ENCODE data around the gene VSIR.

Gene VSIR

GRCh38 chr10:71761105-71761511 is 12.2 kb downstream of the VSIR start:
- Histone ChIP-seq H3K36me3 (ENCODE audit: insufficient read depth, insufficient read length, low read length) (no peaks in the 10 kb centered on the region), H3K9ac (ENCODE audit: insufficient read length, low read depth) (no peak overlapping the region), H3K27me3 (ENCODE audit: insufficient read depth, insufficient read length) (no peaks in the 10 kb centered on the region), H3K4me3 (ENCODE audit: insufficient read length, low read depth) (no peak overlapping the region), H3K4me1 (ENCODE audit: insufficient read depth, insufficient read length) (peaks cover 14% of the 10 kb centered on the region), H3K9me3 (ENCODE audit: insufficient read depth, low read length) (no peaks in the 10 kb centered on the region)
- TF ChIP-seq ZNF274 (IDR thresholded peaks at IDR 0.05; ENCODE audit: low read depth, low read length): no peak
- TF ChIP-seq SUZ12 (IDR thresholded peaks at IDR 0.05; ENCODE audit: extremely low read depth, insufficient read depth, insufficient read length): no peak
- no peak for TF ChIP-seq YY1 (IDR thresholded peaks at IDR 0.05; ENCODE audit: insufficient read depth, insufficient read length)
- DNase-seq (ENCODE audit: low read depth, low spot score): no peak

DNA sequence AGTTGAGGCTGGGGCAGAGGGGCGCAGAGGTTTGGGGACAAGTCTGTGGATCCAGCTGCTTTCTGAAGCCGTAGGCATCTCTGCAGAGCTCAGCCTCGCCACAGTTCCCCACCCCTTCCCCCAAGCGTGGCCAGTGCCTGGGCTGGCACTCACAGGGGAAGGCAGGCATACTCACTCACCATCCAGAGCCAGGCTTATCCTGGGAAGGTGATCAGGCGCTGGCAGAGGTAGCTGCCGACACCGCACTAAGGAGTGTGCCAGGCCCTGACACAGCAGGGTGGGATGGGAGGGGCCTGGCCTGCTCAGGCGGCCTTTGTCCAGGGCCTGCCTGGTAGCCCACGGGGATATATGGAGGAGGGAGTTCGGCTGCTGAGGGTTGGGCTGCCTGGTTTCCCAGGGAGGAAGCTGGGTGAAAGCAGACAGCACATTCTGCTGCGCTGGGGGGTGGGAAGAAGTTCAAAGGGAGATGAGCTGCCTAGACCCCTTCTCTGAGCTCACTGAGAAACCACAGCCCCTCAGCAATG is 15.9 kb downstream of the VSIR start:
- no peaks in the 10 kb centered on the region for H3K9me3 ChIP-seq (ENCODE audit: insufficient read depth, low read length)
- no peak for DNase-seq (ENCODE audit: low read depth, low spot score)
- no peak overlapping the region for H3K4me3 ChIP-seq (ENCODE audit: insufficient read length, low read depth)
- TF ChIP-seq SUZ12 (IDR thresholded peaks at IDR 0.05; ENCODE audit: extremely low read depth, insufficient read depth, insufficient read length) (no peak), YY1 (IDR thresholded peaks at IDR 0.05; ENCODE audit: insufficient read depth, insufficient read length) (no peak), ZNF274 (IDR thresholded peaks at IDR 0.05; ENCODE audit: low read depth, low read length) (no peak)
- H3K36me3 ChIP-seq (ENCODE audit: insufficient read depth, insufficient read length, low read length): no peaks in the 10 kb centered on the region
- H3K9ac ChIP-seq (ENCODE audit: insufficient read length, low read depth): peak overlapping the region; percentile 57
- no peaks in the 10 kb centered on the region for H3K27me3 ChIP-seq (ENCODE audit: insufficient read depth, insufficient read length)
- peaks cover 2% of the 10 kb centered on the region for H3K4me1 ChIP-seq (ENCODE audit: insufficient read depth, insufficient read length)

DNA sequence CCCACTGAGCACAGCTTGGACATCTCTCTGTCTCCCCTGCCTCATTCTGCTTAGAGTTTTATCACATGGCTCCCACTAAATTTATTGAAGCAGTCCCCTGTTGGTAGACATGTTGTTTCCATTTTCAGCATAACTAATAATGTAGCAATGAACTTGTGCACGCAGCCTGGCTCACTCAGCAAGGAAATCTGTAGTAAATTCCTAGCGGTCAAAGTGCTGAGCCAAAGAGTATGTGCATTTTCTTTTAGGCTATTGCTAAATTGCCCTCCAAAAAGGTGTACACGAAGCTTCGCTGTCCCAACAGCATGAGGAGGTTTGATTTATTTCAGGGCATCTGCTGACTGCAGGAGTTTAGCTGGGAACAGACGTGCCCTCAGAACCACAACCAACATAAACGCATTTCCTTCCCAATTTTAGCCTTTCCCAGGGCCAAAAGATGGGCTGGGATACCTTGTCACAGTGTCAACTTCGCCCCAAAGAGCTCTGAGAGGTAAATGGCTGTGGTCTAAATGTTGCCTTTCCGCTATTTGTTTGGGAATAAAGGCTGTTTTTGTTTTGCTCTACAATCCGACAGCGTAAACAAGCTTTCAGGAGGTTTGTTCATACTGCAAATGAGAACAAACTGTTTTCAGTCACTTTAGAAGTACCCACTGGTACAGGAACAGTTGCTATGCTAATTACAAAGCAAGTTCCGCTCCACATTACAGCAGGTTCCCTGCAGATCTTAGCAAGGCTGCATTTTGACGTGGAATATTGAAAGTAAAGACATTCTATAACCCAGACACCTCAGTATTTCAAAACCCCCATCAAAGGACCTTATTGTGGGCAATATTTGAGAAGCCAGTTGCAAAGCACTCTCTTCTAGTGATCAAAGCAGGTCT is 16.8 kb downstream of the VSIR start:
- no peak for TF ChIP-seq YY1 (IDR thresholded peaks at IDR 0.05; ENCODE audit: insufficient read depth, insufficient read length)
- H3K27me3 ChIP-seq (ENCODE audit: insufficient read depth, insufficient read length): no peaks in the 10 kb centered on the region
- no peaks in the 10 kb centered on the region for H3K9me3 ChIP-seq (ENCODE audit: insufficient read depth, low read length)
- H3K36me3 ChIP-seq (ENCODE audit: insufficient read depth, insufficient read length, low read length): no peaks in the 10 kb centered on the region
- no peak for DNase-seq (ENCODE audit: low read depth, low spot score)
- H3K4me3 ChIP-seq (ENCODE audit: insufficient read length, low read depth): no peak overlapping the region
- H3K4me1 ChIP-seq (ENCODE audit: insufficient read depth, insufficient read length): no peaks in the 10 kb centered on the region
- peak overlapping the region; percentile 57 for H3K9ac ChIP-seq (ENCODE audit: insufficient read length, low read depth)

DNA sequence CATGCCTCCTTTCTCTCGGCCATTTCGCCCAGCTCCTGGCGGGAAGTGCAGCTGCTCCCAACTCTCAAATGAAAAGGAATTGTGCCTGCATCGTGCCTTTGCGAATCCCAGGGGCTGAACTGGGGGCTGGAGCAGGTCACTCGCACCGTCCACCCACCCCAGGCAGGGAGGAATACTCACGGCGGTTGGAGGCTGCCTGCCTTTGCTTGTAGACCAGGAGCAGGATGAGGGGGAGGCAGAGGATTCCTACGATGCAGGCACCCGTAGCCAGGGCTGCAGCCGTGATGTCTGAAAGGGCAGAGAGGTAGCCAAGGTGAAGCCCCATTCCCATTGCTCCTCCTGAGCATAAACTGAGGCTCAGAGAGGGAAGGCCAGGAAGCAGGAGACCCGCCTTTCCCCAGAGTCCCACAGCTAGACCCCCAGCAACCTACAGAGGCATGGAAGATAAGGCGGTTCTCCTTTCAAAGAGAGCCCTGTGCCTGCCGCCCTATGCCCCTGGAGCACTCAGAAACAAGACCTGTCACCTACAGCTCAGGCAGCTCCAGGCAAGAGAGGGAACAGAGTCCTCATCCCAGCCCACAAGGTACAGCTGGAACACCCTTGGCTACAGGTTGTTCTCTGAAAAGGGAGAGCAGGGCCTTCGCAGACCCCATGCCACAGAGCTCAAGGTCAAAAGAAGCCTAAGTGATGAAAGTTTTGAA is 18.0 kb downstream of the VSIR start:
- Histone ChIP-seq H3K4me3 (ENCODE audit: insufficient read length, low read depth) (no peak overlapping the region), H3K9ac (ENCODE audit: insufficient read length, low read depth) (peak overlapping the region; percentile 32), H3K36me3 (ENCODE audit: insufficient read depth, insufficient read length, low read length) (no peaks in the 10 kb centered on the region), H3K27me3 (ENCODE audit: insufficient read depth, insufficient read length) (no peaks in the 10 kb centered on the region), H3K9me3 (ENCODE audit: insufficient read depth, low read length) (no peaks in the 10 kb centered on the region), H3K4me1 (ENCODE audit: insufficient read depth, insufficient read length) (no peaks in the 10 kb centered on the region)
- TF ChIP-seq YY1 (IDR thresholded peaks at IDR 0.05; ENCODE audit: insufficient read depth, insufficient read length): no peak
- no peak for TF ChIP-seq SUZ12 (IDR thresholded peaks at IDR 0.05; ENCODE audit: extremely low read depth, insufficient read depth, insufficient read length)
- TF ChIP-seq ZNF274 (IDR thresholded peaks at IDR 0.05; ENCODE audit: low read depth, low read length): no peak
- no peak for DNase-seq (ENCODE audit: low read depth, low spot score)

DNA sequence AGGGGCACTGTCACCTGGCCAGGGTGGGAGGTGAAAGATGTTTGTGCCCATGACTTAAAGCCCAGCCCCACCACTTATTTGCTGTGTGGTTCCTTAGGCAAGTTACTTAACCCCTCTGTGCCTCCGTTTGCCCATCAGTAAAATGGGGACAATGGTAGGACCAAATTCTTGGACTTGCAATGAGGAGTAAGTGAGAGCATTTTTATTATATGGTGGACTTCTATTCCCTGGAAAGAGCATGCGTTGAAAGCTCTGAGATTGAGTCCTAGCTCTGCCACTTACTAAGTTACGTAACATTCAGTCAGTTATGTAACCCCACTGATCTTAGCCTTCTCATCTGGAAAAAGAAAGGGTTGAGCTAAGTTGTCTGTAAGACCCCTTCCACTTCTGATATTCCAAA is 18.8 kb downstream of the VSIR start:
- Histone ChIP-seq H3K36me3 (ENCODE audit: insufficient read depth, insufficient read length, low read length) (no peaks in the 10 kb centered on the region), H3K9ac (ENCODE audit: insufficient read length, low read depth) (no peak overlapping the region), H3K4me3 (ENCODE audit: insufficient read length, low read depth) (no peak overlapping the region), H3K9me3 (ENCODE audit: insufficient read depth, low read length) (no peaks in the 10 kb centered on the region), H3K4me1 (ENCODE audit: insufficient read depth, insufficient read length) (no peaks in the 10 kb centered on the region), H3K27me3 (ENCODE audit: insufficient read depth, insufficient read length) (no peaks in the 10 kb centered on the region)
- DNase-seq (ENCODE audit: low read depth, low spot score): no peak
- TF ChIP-seq ZNF274 (IDR thresholded peaks at IDR 0.05; ENCODE audit: low read depth, low read length) (no peak), SUZ12 (IDR thresholded peaks at IDR 0.05; ENCODE audit: extremely low read depth, insufficient read depth, insufficient read length) (no peak), YY1 (IDR thresholded peaks at IDR 0.05; ENCODE audit: insufficient read depth, insufficient read length) (no peak)

- H3K4me3 ChIP-seq (ENCODE audit: insufficient read length, low read depth): no peak overlapping the region
- H3K9ac ChIP-seq (ENCODE audit: insufficient read length, low read depth): no peak overlapping the region
- no peaks in the 10 kb centered on the region for H3K4me1 ChIP-seq (ENCODE audit: insufficient read depth, insufficient read length)
Measured at GRCh38 chr10:71753960-71754505, 19.3 kb downstream of the VSIR start.

More at GRCh38 chr10:71753960-71754505, 19.3 kb downstream of the VSIR start:
- DNase-seq (ENCODE audit: low read depth, low spot score): no peak
- no peaks in the 10 kb centered on the region for H3K36me3 ChIP-seq (ENCODE audit: insufficient read depth, insufficient read length, low read length)
- TF ChIP-seq YY1 (IDR thresholded peaks at IDR 0.05; ENCODE audit: insufficient read depth, insufficient read length) (no peak), ZNF274 (IDR thresholded peaks at IDR 0.05; ENCODE audit: low read depth, low read length) (no peak), SUZ12 (IDR thresholded peaks at IDR 0.05; ENCODE audit: extremely low read depth, insufficient read depth, insufficient read length) (no peak)
- H3K27me3 ChIP-seq (ENCODE audit: insufficient read depth, insufficient read length): no peaks in the 10 kb centered on the region
- no peaks in the 10 kb centered on the region for H3K9me3 ChIP-seq (ENCODE audit: insufficient read depth, low read length)
